Liver (tissue), 9 donors: ENCODE results near the gene IL26. TPM values are rescaled to one million over a fixed set of nuclear protein-coding genes. Genes with fewer than 3 reads are reported as not detected.

Source experiments
- DNase-seq: peaks from one replicate; pipeline ENCODE4 v3.0.0-alpha.2; 2017; ENCODE audit warnings: low spot score
- H3K27ac ChIP-seq, 2 donors: one replicate each; pipeline ENCODE4 v1.7.0; 2013; ENCODE audit warnings: inconsistent platforms in 2 of 2, low read length in 2 of 2, control low read depth in 1 of 2, low read depth in 1 of 2, mild to moderate bottlenecking in 1 of 2
- H3K27me3 ChIP-seq, 4 donors: one replicate each; pipeline versions ENCODE4 v1.6.1 to v1.7.0; 2013; ENCODE audit warnings: low read length in 3 of 4, inconsistent platforms in 1 of 4, mild to moderate bottlenecking in 1 of 4, moderate library complexity in 1 of 4; ENCODE audit not compliant: control insufficient read depth in 4 of 4, insufficient read depth in 4 of 4
- H3K36me3 ChIP-seq, 4 donors: one replicate each; pipeline versions ENCODE4 v1.6.1 to v1.7.0; 2013; ENCODE audit warnings: low read length in 3 of 4, mild to moderate bottlenecking in 3 of 4, low read depth in 1 of 4, moderate library complexity in 1 of 4; ENCODE audit not compliant: control insufficient read depth in 4 of 4, insufficient read depth in 3 of 4
- H3K4me1 ChIP-seq, 4 donors: one replicate each; pipeline versions ENCODE4 v1.6.1 to v1.7.0; 2013; ENCODE audit warnings: low read length in 3 of 4, mild to moderate bottlenecking in 3 of 4, moderate library complexity in 1 of 4; ENCODE audit not compliant: control insufficient read depth in 4 of 4, insufficient read depth in 4 of 4
- H3K4me3 ChIP-seq, 3 donors: one replicate each; pipeline versions ENCODE4 v1.6.1 to v1.7.0; 2013; ENCODE audit warnings: low read length in 3 of 3, control low read depth in 1 of 3, low read depth in 1 of 3, mild to moderate bottlenecking in 1 of 3
- H3K9ac ChIP-seq, 2 donors: one replicate each; pipeline ENCODE4 v1.7.0; 2013; ENCODE audit warnings: low read length in 2 of 2, mild to moderate bottlenecking in 2 of 2, moderate library complexity in 2 of 2, control low read depth in 1 of 2, low read depth in 1 of 2
- H3K9me3 ChIP-seq, 4 donors: one replicate each; pipeline versions ENCODE4 v1.6.1 to v1.7.0; 2013; ENCODE audit warnings: low read length in 3 of 4; ENCODE audit not compliant: control insufficient read depth in 4 of 4
- CTCF ChIP-seq: fragments of 150-350 bp; IDR thresholded peaks from 2 replicates; pipeline ENCODE4 v1.5.1; 2017; ENCODE audit warnings: improper control_type of control experiment, low read depth, low read length; ENCODE audit not compliant: missing input control
- EGR1 ChIP-seq, 2 donors: IDR thresholded peaks; 2 replicates each; pipeline ENCODE4 v1.6.1; 2016 to 2018; ENCODE audit warnings: antibody characterized with exemption in 2 of 2, low read depth in 2 of 2
- FOXA1 ChIP-seq: IDR thresholded peaks from 2 replicates; pipeline ENCODE4 v1.6.1; 2016; ENCODE audit warnings: antibody characterized with exemption
- FOXA2 ChIP-seq: IDR thresholded peaks from 2 replicates; pipeline ENCODE4 v1.6.1; 2016; ENCODE audit warnings: antibody characterized with exemption
- GABPA ChIP-seq, 2 donors: IDR thresholded peaks in 1 of 2; conservative IDR thresholded peaks in 1 of 2; 2 replicates each; pipeline ENCODE4 v1.6.1; 2016; ENCODE audit warnings: antibody characterized with exemption in 2 of 2, mild to moderate bottlenecking in 1 of 2, moderate library complexity in 1 of 2
- HNF4A ChIP-seq, 2 donors: conservative IDR thresholded peaks; 2 replicates each; pipeline ENCODE4 v1.6.1; 2016; ENCODE audit warnings: antibody characterized with exemption in 2 of 2, mild to moderate bottlenecking in 2 of 2
- HNF4G ChIP-seq: IDR thresholded peaks from 2 replicates; pipeline ENCODE4 v1.6.1; 2016; ENCODE audit warnings: antibody characterized with exemption
- JUND ChIP-seq, 2 donors: IDR thresholded peaks; 2 replicates each; pipeline ENCODE4 v1.6.1; 2016; ENCODE audit warnings: antibody characterized with exemption in 2 of 2
- MAX ChIP-seq: IDR thresholded peaks from 2 replicates; pipeline ENCODE4 v1.6.1; 2016; ENCODE audit warnings: antibody characterized with exemption
- NR2F2 ChIP-seq: IDR thresholded peaks from 2 replicates; pipeline ENCODE4 v1.6.1; 2016; ENCODE audit warnings: antibody characterized with exemption
- RAD21 ChIP-seq, 2 donors: IDR thresholded peaks; 2 replicates each; pipeline ENCODE4 v1.6.1; 2016; ENCODE audit warnings: antibody characterized with exemption in 2 of 2, mild to moderate bottlenecking in 2 of 2
- REST ChIP-seq: IDR thresholded peaks from 2 replicates; pipeline ENCODE4 v1.6.1; 2016; ENCODE audit warnings: antibody characterized with exemption, mild to moderate bottlenecking
- RXRA ChIP-seq, 2 donors: IDR thresholded peaks; 2 replicates each; pipeline ENCODE4 v1.6.1; 2017 to 2018; ENCODE audit warnings: antibody characterized with exemption in 2 of 2, mild to moderate bottlenecking in 1 of 2
- SP1 ChIP-seq: IDR thresholded peaks from 2 replicates; pipeline ENCODE4 v1.6.1; 2018; ENCODE audit warnings: antibody characterized with exemption, mild to moderate bottlenecking
- TAF1 ChIP-seq: conservative IDR thresholded peaks from 2 replicates; pipeline ENCODE4 v1.6.1; 2016; ENCODE audit warnings: antibody characterized with exemption, mild to moderate bottlenecking
- YY1 ChIP-seq: IDR thresholded peaks from 2 replicates; pipeline ENCODE4 v1.6.1; 2016; ENCODE audit warnings: antibody characterized with exemption, mild to moderate bottlenecking
- polyA plus RNA-seq, 2 donors: library from polyadenylated mRNA; stranded (reverse) in 1 of 2; unstranded in 1 of 2; fragments of 200-250 nt in 1 of 2; fragments of >200 nt in 1 of 2; fragmentation: Nextera tagmentation in 1 of 2; extraction: Ambion mirVana in 1 of 2; gene quantifications; one replicate each; pipeline versions ENCODE4 v1.2.1 to v1.2.3, GENCODE V29; 2013 to 2015
- total RNA-seq, 2 donors: library from RNA; depleted of rRNA; stranded (reverse); fragments of >200 nt; gene quantifications; one replicate each; pipeline ENCODE4 v1.2.3, GENCODE V29; 2014
- TF ChIP-seq, protein P1 (sequence below): IDR thresholded peaks from 2 replicates; pipeline ENCODE4 v1.6.1; 2016; ENCODE audit warnings: antibody characterized with exemption
- TF ChIP-seq, protein P2 (sequence below): IDR thresholded peaks from 2 replicates; pipeline ENCODE4 v1.6.1; 2016; ENCODE audit warnings: antibody characterized with exemption
- donor health status: healthy.
- donor health status: healthy.
- donor health status: healthy.
- donor health status: healthy.
- donor health status: healthy.

IL26 gene
- total and polyA plus RNA-seq, 4 donors, result not detected

- DNase-seq, result no peak
- Histone ChIP-seq H3K36me3 (no peaks in the 10 kb centered on the region), H3K4me1 (no peaks in the 10 kb centered on the region), H3K9ac (no peak overlapping the region), H3K27me3 (peaks cover 0 to 5% (median 0%) of the 10 kb centered on the region in 4 donors), H3K27ac (no peak overlapping the region), H3K9me3 (no peaks in the 10 kb centered on the region), H3K4me3 (no peak overlapping the region)
- TF ChIP-seq GABPA (IDR thresholded peaks at IDR 0.05 in 1 of 2, conservative IDR thresholded peaks at IDR 0.05 in 1 of 2) (no peak), FOXA1 (no peak), RXRA (IDR thresholded peaks at IDR 0.05) (no peak), HNF4G (no peak), YY1 (no peak), HNF4A (conservative IDR thresholded peaks at IDR 0.05) (no peak), REST (no peak), NR2F2 (no peak), SP1 (no peak), JUND (IDR thresholded peaks at IDR 0.05) (no peak), EGR1 (IDR thresholded peaks at IDR 0.05; ENCODE audit: low read depth in 2 of 2) (no peak), MAX (no peak), RAD21 (IDR thresholded peaks at IDR 0.05) (no peak), FOXA2 (no peak), TAF1 (no peak), CTCF (no peak)
- TF ChIP-seq, protein P1, sequence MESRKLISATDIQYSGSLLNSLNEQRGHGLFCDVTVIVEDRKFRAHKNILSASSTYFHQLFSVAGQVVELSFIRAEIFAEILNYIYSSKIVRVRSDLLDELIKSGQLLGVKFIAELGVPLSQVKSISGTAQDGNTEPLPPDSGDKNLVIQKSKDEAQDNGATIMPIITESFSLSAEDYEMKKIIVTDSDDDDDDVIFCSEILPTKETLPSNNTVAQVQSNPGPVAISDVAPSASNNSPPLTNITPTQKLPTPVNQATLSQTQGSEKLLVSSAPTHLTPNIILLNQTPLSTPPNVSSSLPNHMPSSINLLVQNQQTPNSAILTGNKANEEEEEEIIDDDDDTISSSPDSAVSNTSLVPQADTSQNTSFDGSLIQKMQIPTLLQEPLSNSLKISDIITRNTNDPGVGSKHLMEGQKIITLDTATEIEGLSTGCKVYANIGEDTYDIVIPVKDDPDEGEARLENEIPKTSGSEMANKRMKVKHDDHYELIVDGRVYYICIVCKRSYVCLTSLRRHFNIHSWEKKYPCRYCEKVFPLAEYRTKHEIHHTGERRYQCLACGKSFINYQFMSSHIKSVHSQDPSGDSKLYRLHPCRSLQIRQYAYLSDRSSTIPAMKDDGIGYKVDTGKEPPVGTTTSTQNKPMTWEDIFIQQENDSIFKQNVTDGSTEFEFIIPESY, result no peak
- TF ChIP-seq, protein P2, sequence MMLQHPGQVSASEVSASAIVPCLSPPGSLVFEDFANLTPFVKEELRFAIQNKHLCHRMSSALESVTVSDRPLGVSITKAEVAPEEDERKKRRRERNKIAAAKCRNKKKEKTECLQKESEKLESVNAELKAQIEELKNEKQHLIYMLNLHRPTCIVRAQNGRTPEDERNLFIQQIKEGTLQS, result no peak
These were observed 35.3 kb downstream of the IL26 start for GRCh38 chr12:68190301-68190700.
